DOHH2 (cell line): Measurements from ENCODE around the gene CHCHD3.

Experiments used
- H3F3A ChIP-seq: fragments of 200-600 bp; sonication (generic), shearing (Covaris generic); 2 replicates; pipeline ENCODE4 v1.6.0; 2016; ENCODE audit warnings: antibody characterized with exemption, mild to moderate bottlenecking; ENCODE audit not compliant: control insufficient read depth, insufficient read depth
- H3K27ac ChIP-seq: fragments of 200-600 bp; sonication (generic); 2 replicates; pipeline ENCODE4 v1.5.1; 2014; ENCODE audit warnings: low read depth, mild to moderate bottlenecking, low read length, moderate library complexity
- H3K27me3 ChIP-seq: fragments of 200-600 bp; sonication (generic); 2 replicates; pipeline ENCODE4 v1.6.1; 2014; ENCODE audit warnings: mild to moderate bottlenecking, low read length, mixed read lengths; ENCODE audit not compliant: control insufficient read depth
- H3K36me3 ChIP-seq: fragments of 200-600 bp; sonication (generic); 2 replicates; pipeline ENCODE4 v1.6.1; 2014; ENCODE audit warnings: mild to moderate bottlenecking, low read length, moderate library complexity, mixed read lengths; ENCODE audit not compliant: control insufficient read depth
- H3K4me1 ChIP-seq: fragments of 200-600 bp; sonication (generic); 2 replicates; pipeline ENCODE4 v1.6.1; 2014; ENCODE audit warnings: mild to moderate bottlenecking, low read length, mixed read lengths; ENCODE audit not compliant: control insufficient read depth
- H3K4me2 ChIP-seq: fragments of 200-600 bp; sonication (generic); 2 replicates; pipeline ENCODE4 v1.6.0; 2014; ENCODE audit warnings: mild to moderate bottlenecking, low read length, moderate library complexity
- H3K4me3 ChIP-seq: fragments of 200-600 bp; sonication (generic); 2 replicates; pipeline ENCODE4 v1.5.1; 2014; ENCODE audit warnings: mild to moderate bottlenecking, low read length, mixed read lengths
- H3K79me2 ChIP-seq: fragments of 200-600 bp; sonication (generic); 2 replicates; pipeline ENCODE4 v1.6.1; 2014; ENCODE audit warnings: mild to moderate bottlenecking, low read length, mixed read lengths; ENCODE audit not compliant: control insufficient read depth
- H3K9me2 ChIP-seq: fragments of 200-600 bp; sonication (generic); replicated peaks from 2 replicates; pipeline ENCODE4 v1.6.1; 2014; ENCODE audit warnings: mild to moderate bottlenecking, low read length, mixed read lengths; ENCODE audit not compliant: control insufficient read depth
- H3K9me3 ChIP-seq: fragments of 200-600 bp; sonication (generic); 2 replicates; pipeline ENCODE4 v1.6.1; 2014; ENCODE audit warnings: antibody characterized with exemption, low read length, mixed read lengths; ENCODE audit not compliant: control insufficient read depth, insufficient read depth
- H4K20me1 ChIP-seq: fragments of 200-600 bp; sonication (generic); 2 replicates; pipeline ENCODE4 v1.6.0; 2014; ENCODE audit warnings: low read depth, mild to moderate bottlenecking, antibody characterized with exemption, low read length, moderate library complexity; ENCODE audit not compliant: control insufficient read depth, insufficient read depth
- EZH2phosphoT487 ChIP-seq: fragments of 200-600 bp; sonication (generic); IDR thresholded peaks from 2 replicates; pipeline ENCODE4 v1.6.1; 2017; ENCODE audit warnings: borderline replicate concordance, mild to moderate bottlenecking, antibody characterized with exemption, low read length, moderate library complexity, mixed read lengths
- TF ChIP-seq, protein P1 (sequence below): fragments of 200-600 bp; sonication (generic); IDR thresholded peaks from one replicate; pipeline ENCODE4 v1.5.1; 2014; ENCODE audit warnings: antibody characterized with exemption, mild to moderate bottlenecking, low read depth, low read length; ENCODE audit not compliant: poor library complexity, severe bottlenecking

CHCHD3 gene

DNA sequence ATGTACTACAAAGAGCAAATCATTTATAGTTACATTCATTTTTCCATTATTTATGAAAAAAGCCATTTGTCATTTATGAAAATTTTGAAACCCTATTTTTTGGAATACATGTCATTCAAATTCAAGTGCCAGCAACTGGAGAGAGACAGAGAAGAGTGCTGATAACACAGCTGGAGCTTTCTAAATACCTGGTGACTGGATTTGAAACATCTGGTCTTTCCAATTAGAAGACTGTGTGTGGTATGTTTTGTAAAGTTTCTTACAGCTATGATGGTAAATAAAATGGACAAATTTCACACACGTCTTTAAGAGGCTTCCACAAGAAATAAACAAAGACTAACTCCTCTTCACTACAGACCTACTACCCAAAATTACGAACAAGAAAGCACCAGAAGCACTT lies 56.8 kb downstream of the CHCHD3 start:
- Histone ChIP-seq H3K4me1 (no peaks in the 10 kb centered on the region), H3K79me2 (peaks cover 26% of the 10 kb centered on the region)

DNA sequence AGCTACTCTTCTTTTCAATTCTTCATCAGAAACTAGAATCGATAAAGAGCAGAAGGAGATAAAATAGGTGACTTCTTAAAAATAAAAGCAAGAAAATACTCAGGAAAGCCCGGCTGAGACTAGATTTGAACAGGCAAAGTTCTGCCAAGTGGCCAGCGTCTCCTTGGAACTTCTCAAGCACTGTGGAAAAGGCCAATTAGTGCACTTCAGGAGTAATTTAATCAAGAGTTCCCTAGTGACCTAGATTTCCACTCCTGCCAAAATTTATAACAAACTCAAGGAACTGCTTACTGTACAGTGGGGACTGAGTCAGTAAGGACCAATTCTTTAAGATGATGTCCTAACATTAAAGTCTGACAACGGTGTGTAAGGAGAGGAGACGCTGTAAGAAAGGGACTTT lies 57.3 kb downstream of the CHCHD3 start:
- no peaks in the 10 kb centered on the region for H3F3A ChIP-seq
- no peaks in the 10 kb centered on the region for H3K4me1 ChIP-seq
- no peak overlapping the region for H3K4me2 ChIP-seq
- H3K27ac ChIP-seq: no peak overlapping the region
- H3K36me3 ChIP-seq: peaks cover 20% of the 10 kb centered on the region
- no peaks in the 10 kb centered on the region for H3K9me2 ChIP-seq
- no peaks in the 10 kb centered on the region for H3K9me3 ChIP-seq
- H3K4me3 ChIP-seq: no peak overlapping the region
- TF ChIP-seq EZH2phosphoT487: no peak
- TF ChIP-seq, protein P1, sequence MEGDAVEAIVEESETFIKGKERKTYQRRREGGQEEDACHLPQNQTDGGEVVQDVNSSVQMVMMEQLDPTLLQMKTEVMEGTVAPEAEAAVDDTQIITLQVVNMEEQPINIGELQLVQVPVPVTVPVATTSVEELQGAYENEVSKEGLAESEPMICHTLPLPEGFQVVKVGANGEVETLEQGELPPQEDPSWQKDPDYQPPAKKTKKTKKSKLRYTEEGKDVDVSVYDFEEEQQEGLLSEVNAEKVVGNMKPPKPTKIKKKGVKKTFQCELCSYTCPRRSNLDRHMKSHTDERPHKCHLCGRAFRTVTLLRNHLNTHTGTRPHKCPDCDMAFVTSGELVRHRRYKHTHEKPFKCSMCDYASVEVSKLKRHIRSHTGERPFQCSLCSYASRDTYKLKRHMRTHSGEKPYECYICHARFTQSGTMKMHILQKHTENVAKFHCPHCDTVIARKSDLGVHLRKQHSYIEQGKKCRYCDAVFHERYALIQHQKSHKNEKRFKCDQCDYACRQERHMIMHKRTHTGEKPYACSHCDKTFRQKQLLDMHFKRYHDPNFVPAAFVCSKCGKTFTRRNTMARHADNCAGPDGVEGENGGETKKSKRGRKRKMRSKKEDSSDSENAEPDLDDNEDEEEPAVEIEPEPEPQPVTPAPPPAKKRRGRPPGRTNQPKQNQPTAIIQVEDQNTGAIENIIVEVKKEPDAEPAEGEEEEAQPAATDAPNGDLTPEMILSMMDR: no peak
- peaks cover 22% of the 10 kb centered on the region for H3K79me2 ChIP-seq
- no peaks in the 10 kb centered on the region for H3K27me3 ChIP-seq
- no peaks in the 10 kb centered on the region for H4K20me1 ChIP-seq

More for the DNA sequence above, 56.8 kb downstream of the CHCHD3 start:
- H4K20me1 ChIP-seq: no peaks in the 10 kb centered on the region
- H3K9me3 ChIP-seq: no peaks in the 10 kb centered on the region
- no peak overlapping the region for H3K27ac ChIP-seq
- no peak overlapping the region for H3K4me3 ChIP-seq
- peaks cover 19% of the 10 kb centered on the region for H3K36me3 ChIP-seq
- H3K4me2 ChIP-seq: no peak overlapping the region
- no peak for TF ChIP-seq EZH2phosphoT487
- TF ChIP-seq, protein P1: no peak
- no peaks in the 10 kb centered on the region for H3F3A ChIP-seq
- no peaks in the 10 kb centered on the region for H3K27me3 ChIP-seq
- H3K9me2 ChIP-seq: no peaks in the 10 kb centered on the region

DNA sequence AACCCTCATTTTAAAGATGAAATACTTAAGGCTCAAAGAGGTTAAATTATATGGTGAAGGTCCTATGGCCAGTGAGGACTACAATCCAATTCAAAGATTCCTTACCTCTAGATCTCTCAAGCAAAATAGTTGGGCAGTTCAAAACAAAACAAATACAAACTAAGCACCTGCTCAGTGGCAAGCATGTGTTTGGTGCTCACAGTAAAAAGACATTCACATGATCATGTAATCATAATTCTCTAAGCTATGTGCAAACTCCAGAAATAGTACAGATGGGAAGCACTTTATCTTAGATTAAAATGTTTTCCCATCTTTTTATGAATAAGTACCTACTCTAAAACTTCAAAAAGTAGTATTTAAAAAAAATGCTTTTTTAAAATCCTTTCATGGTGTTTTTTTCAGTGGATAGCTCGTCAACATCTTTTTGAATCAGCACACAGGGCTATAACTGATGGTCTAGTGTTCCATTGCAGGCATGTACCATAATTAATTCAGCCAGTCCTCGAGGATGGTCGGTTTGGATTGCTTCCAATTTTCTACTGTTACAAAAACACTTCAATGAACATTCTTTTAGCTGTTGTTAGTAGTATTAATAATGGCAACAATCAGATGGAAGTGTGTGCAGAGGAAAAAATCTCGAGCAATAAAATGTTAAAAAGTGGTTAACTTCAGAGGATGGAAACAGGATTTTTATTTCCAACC lies 58.4 kb downstream of the CHCHD3 start:
- no peak overlapping the region for H3K4me3 ChIP-seq

More for the DNA sequence above, 58.4 kb downstream of the CHCHD3 start:
- no peak overlapping the region for H3K27ac ChIP-seq
- peaks cover 22% of the 10 kb centered on the region for H3K36me3 ChIP-seq
- no peaks in the 10 kb centered on the region for H4K20me1 ChIP-seq
- H3K79me2 ChIP-seq: peaks cover 18% of the 10 kb centered on the region
- H3K9me2 ChIP-seq: no peaks in the 10 kb centered on the region
- H3K9me3 ChIP-seq: no peaks in the 10 kb centered on the region
- H3K4me2 ChIP-seq: no peak overlapping the region
- H3K27me3 ChIP-seq: no peaks in the 10 kb centered on the region
- H3F3A ChIP-seq: no peaks in the 10 kb centered on the region
- TF ChIP-seq EZH2phosphoT487: no peak
- TF ChIP-seq, protein P1: no peak
- H3K4me1 ChIP-seq: no peaks in the 10 kb centered on the region
